PC-9 (cell line): ENCODE data around the gene NUDT9. TPM values are rescaled to one million over a fixed set of nuclear protein-coding genes. Genes with fewer than 3 reads are reported as not detected.

Source experiments
- BruUV-seq: library from RNA; stranded (reverse); fragments of 400-500 nt; replicated peaks from 2 replicates; lab custom pipeline; 2021; lab: Mats Ljungman, UMichigan
- CTCF ChIA-PET: fragments of 300-600 bp; sonication (Branson Sonifier 250); formaldehyde crosslinking; loops from one replicate; lab custom pipeline; 2022; ENCODE audit warnings: antibody characterized with exemption; lab: Charles Lee
- POLR2A ChIA-PET: fragments of 300-600 bp; sonication (Branson Sonifier 250); formaldehyde crosslinking; loops from one replicate; lab custom pipeline; 2022; ENCODE audit warnings: antibody characterized with exemption; ENCODE audit not compliant: unreplicated experiment; lab: Charles Lee
- DNase-seq, 2 experiments: peaks; one replicate each; pipeline versions ENCODE4 v3.0.0 to v3.0.0-alpha.2; 2015 to 2022; ENCODE audit warnings: mixed read lengths in 1 of 2
- H2AFZ ChIP-seq: fragments of 200-600 bp; sonication (generic); 2 replicates; pipeline ENCODE4 v1.8.1; 2017; ENCODE audit warnings: antibody characterized with exemption
- H3F3A ChIP-seq: fragments of 200-600 bp; sonication (generic); 2 replicates; pipeline ENCODE4 v1.8.1; 2017; ENCODE audit warnings: antibody characterized with exemption, mild to moderate bottlenecking, low read depth; ENCODE audit not compliant: insufficient read depth
- H3K27ac ChIP-seq: fragments of 200-600 bp; sonication (generic); 2 replicates; pipeline ENCODE4 v1.6.1; 2016; ENCODE audit warnings: mixed run types
- H3K27me3 ChIP-seq: fragments of 200-600 bp; sonication (generic); 2 replicates; pipeline ENCODE4 v1.6.1; 2016; ENCODE audit warnings: low read depth, mixed run types; ENCODE audit not compliant: insufficient read depth
- H3K36me3 ChIP-seq: fragments of 200-600 bp; sonication (generic); 2 replicates; pipeline ENCODE4 v1.6.1; 2016; ENCODE audit warnings: low read depth, mixed run types
- H3K4me1 ChIP-seq: fragments of 200-600 bp; sonication (generic); replicated peaks from 2 replicates; pipeline ENCODE4 v1.6.1; 2016; ENCODE audit warnings: mixed run types; ENCODE audit not compliant: insufficient read depth
- H3K4me2 ChIP-seq: fragments of 200-600 bp; sonication (generic); 2 replicates; pipeline ENCODE4 v1.6.1; 2017; ENCODE audit warnings: mixed run types
- H3K4me3 ChIP-seq: fragments of 200-600 bp; sonication (generic); 2 replicates; pipeline ENCODE4 v1.6.1; 2016; ENCODE audit warnings: mixed run types
- H3K79me2 ChIP-seq: fragments of 200-600 bp; sonication (generic); 2 replicates; pipeline ENCODE4 v1.6.1; 2017; ENCODE audit warnings: low read depth, mixed run types
- H3K9me2 ChIP-seq: fragments of 200-600 bp; sonication (generic); 2 replicates; pipeline ENCODE4 v1.8.1; 2017; ENCODE audit warnings: mild to moderate bottlenecking; ENCODE audit not compliant: insufficient read depth
- H3K9me3 ChIP-seq: fragments of 200-600 bp; sonication (generic); 2 replicates; pipeline ENCODE4 v1.8.1; 2016; ENCODE audit warnings: low read depth; ENCODE audit not compliant: insufficient read depth
- H4K20me1 ChIP-seq: fragments of 200-600 bp; sonication (generic); 2 replicates; pipeline ENCODE4 v1.8.1; 2017; ENCODE audit not compliant: insufficient read depth
- CTCF ChIP-seq: fragments of 200-600 bp; sonication (generic); conservative IDR thresholded peaks from 2 replicates; pipeline ENCODE4 v1.6.1; 2017; ENCODE audit warnings: mixed run types, antibody characterized with exemption, mild to moderate bottlenecking, moderate library complexity
- EZH2 ChIP-seq: fragments of 200-600 bp; sonication (generic); IDR thresholded peaks from 2 replicates; pipeline ENCODE4 v1.8.0; 2017; ENCODE audit warnings: antibody characterized with exemption, low read depth
- intact Hi-C: fragments of 100-400 bp; cut with micrococcal nuclease; formaldehyde crosslinking; loops from one replicate; pipeline ENCODE4 v1.10.0; 2022; ENCODE audit not compliant: unreplicated experiment
- total RNA-seq: library from RNA; stranded (reverse); gene quantifications from 2 replicates; pipeline ENCODE4 v1.2.3, GENCODE V29; 2021

The NUDT9 gene
- total RNA-seq, 1 experiment from 2014 or later: 14.7 TPM

GRCh38 chr4:87428979-87429378 lies 6.6 kb downstream of the NUDT9 start:
- no peak overlapping the region for H3K27ac ChIP-seq
- H3K9me2 ChIP-seq: no peaks in the 10 kb centered on the region
- no TSS peak for BruUV-seq
- H3K36me3 ChIP-seq: no peaks in the 10 kb centered on the region
- DNase-seq: no peak
- H3K4me1 ChIP-seq: peaks cover under 1% of the 10 kb centered on the region; the same call in 1 of the 2 replicates
- POLR2A ChIA-PET: no interaction called here
- no peaks in the 10 kb centered on the region for H3K9me3 ChIP-seq
- H2AFZ ChIP-seq: no peak overlapping the region
- H3K4me3 ChIP-seq: no peak overlapping the region
- H3K79me2 ChIP-seq: peaks cover 22% of the 10 kb centered on the region
- no peaks in the 10 kb centered on the region for H4K20me1 ChIP-seq
- H3K27me3 ChIP-seq: no peaks in the 10 kb centered on the region
- TF ChIP-seq CTCF: no peak
- TF ChIP-seq EZH2: no peak
- H3K4me2 ChIP-seq: no peak overlapping the region
- intact Hi-C loops: no loop called here
- no peaks in the 10 kb centered on the region for H3F3A ChIP-seq
- CTCF ChIA-PET: no interaction called here

GRCh38 chr4:87430038-87430437 lies 7.7 kb downstream of the NUDT9 start:
- ChIA-PET CTCF (no interaction called here), POLR2A (no interaction called here)
- DNase-seq: no peak
- Histone ChIP-seq H4K20me1 (no peaks in the 10 kb centered on the region), H3K27me3 (no peaks in the 10 kb centered on the region), H3K9me3 (no peaks in the 10 kb centered on the region), H3K36me3 (0 out of 2 replicates have a peak, but pooled peaks cover under 1% of the 10 kb centered on the region), H3K27ac (no peak overlapping the region), H3K4me1 (no peaks in the 10 kb centered on the region), H2AFZ (no peak overlapping the region), H3K79me2 (peaks cover 12% of the 10 kb centered on the region; the same call in 1 of the 2 replicates), H3K4me3 (no peak overlapping the region), H3F3A (no peaks in the 10 kb centered on the region), H3K4me2 (no peak overlapping the region), H3K9me2 (no peaks in the 10 kb centered on the region)
- no TSS peak for BruUV-seq
- TF ChIP-seq CTCF (no peak), EZH2 (no peak)
- intact Hi-C loops: no loop called here

- no peak for TF ChIP-seq CTCF
- TF ChIP-seq EZH2: no peak
- Histone ChIP-seq H3K27ac (no peak overlapping the region), H3K9me2 (no peaks in the 10 kb centered on the region), H3K27me3 (no peaks in the 10 kb centered on the region), H2AFZ (no peak overlapping the region), H3K79me2 (0 out of 2 replicates have a peak, but pooled peaks cover 4% of the 10 kb centered on the region), H3K4me3 (no peak overlapping the region), H3F3A (no peaks in the 10 kb centered on the region), H3K9me3 (no peaks in the 10 kb centered on the region), H3K36me3 (0 out of 2 replicates have a peak, but pooled peaks cover 5% of the 10 kb centered on the region), H4K20me1 (no peaks in the 10 kb centered on the region), H3K4me2 (no peak overlapping the region), H3K4me1 (no peaks in the 10 kb centered on the region)
- intact Hi-C loops: no loop called here
- POLR2A ChIA-PET: no interaction called here
- CTCF ChIA-PET: no interaction called here
- DNase-seq: no peak
- no TSS peak for BruUV-seq
These were observed 11.0 kb downstream of the NUDT9 start for GRCh38 chr4:87433342-87433741.
